Measurements from ENCODE around the gene CABP1.

GRCh38 chr12:120703311-120703942 is 63.0 kb downstream of the CABP1 start:
- TF ChIP-seq POLR2A (IDR thresholded peaks at IDR 0.05; ENCODE audit: low read depth, low read length) (no peak), CTCF (IDR thresholded peaks at IDR 0.05; ENCODE audit: extremely low read depth in 1 of 2, insufficient read depth in 1 of 2, low read depth in 1 of 2, low read length in 2 of 2) (no peak), MAX (IDR thresholded peaks at IDR 0.05; ENCODE audit: insufficient read depth, insufficient read length) (no peak), POLR2AphosphoS5 (IDR thresholded peaks at IDR 0.05; ENCODE audit: insufficient read depth, low read depth, low read length) (no peak), EZH2 (IDR thresholded peaks at IDR 0.05; ENCODE audit: borderline replicate concordance, low read depth, low read length, severe bottlenecking) (no peak)

Measured in endothelial cell of umbilical vein (primary cell).